ENCODE data around the gene MBNL1.

The MBNL1 gene

GRCh38 chr3:152443212-152444023, 174.7 kb downstream of the MBNL1 start:
- no peaks in the 10 kb centered on the region for H3K9me3 ChIP-seq
- no peak for TF ChIP-seq Cebpa-rat (IDR thresholded peaks at IDR 0.05)
- H3K36me3 ChIP-seq: peaks cover 32% of the 10 kb centered on the region
- 0 out of 2 replicates have a peak, but pooled peaks cover 10% of the 10 kb centered on the region for H3K4me1 ChIP-seq
- H4K20me1 ChIP-seq: peaks cover 65% of the 10 kb centered on the region
- H3K9ac ChIP-seq: no peak overlapping the region
- H3K27me3 ChIP-seq: no peaks in the 10 kb centered on the region
- H3K4me3 ChIP-seq: no peak overlapping the region
- H3K27ac ChIP-seq: no peak overlapping the region
- no peak overlapping the region for H3K4me2 ChIP-seq

DNA sequence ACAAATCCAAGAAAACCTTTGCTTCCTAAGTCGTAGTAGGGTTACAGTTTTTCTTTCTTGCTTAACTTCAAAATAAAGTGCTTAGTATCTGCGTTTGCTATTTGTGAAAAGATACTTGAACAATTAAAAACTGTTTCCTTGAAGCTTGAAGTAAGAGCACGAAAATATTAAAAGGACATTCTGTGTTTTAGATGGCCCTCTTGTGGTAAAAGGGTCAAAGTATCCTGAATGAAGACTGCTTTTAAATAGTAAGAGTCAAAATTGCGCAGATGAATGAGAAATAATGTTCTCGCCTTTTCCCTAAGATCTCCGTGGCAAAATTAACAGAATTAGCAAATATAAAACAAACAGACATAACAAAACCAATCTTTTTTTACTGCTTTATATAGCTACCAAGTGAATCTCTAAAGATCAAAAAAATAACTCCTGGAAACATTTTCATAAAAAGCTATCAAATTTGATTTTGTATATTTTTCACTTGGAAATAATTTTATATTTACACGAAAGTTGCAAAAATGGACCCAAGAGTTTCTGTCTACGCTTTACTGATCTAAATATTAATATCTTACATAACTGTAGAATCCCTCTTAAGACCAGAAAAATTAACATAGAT, 175.4 kb downstream of the MBNL1 start:
- no peak for TF ChIP-seq Cebpa-rat (IDR thresholded peaks at IDR 0.05)
- Histone ChIP-seq H3K27ac (no peak overlapping the region), H3K4me1 (0 out of 2 replicates have a peak, but pooled peaks cover 10% of the 10 kb centered on the region), H3K36me3 (peaks cover 37% of the 10 kb centered on the region), H3K4me3 (no peak overlapping the region), H4K20me1 (peaks cover 59% of the 10 kb centered on the region), H3K9ac (no peak overlapping the region), H3K9me3 (no peaks in the 10 kb centered on the region), H3K4me2 (no peak overlapping the region), H3K27me3 (no peaks in the 10 kb centered on the region)

DNA sequence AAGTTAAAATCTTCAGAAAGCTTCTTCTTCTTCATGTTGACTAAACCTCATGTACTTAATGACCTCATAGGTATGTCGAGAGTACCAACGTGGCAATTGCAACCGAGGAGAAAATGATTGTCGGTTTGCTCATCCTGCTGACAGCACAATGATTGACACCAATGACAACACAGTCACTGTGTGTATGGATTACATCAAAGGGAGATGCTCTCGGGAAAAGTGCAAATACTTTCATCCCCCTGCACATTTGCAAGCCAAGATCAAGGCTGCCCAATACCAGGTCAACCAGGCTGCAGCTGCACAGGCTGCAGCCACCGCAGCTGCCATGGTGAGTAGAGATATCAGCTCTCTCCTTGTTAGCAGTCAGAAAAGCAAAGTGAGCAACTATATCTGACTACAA, 176.5 kb downstream of the MBNL1 start:
- H3K36me3 ChIP-seq: peaks cover 46% of the 10 kb centered on the region

DNA sequence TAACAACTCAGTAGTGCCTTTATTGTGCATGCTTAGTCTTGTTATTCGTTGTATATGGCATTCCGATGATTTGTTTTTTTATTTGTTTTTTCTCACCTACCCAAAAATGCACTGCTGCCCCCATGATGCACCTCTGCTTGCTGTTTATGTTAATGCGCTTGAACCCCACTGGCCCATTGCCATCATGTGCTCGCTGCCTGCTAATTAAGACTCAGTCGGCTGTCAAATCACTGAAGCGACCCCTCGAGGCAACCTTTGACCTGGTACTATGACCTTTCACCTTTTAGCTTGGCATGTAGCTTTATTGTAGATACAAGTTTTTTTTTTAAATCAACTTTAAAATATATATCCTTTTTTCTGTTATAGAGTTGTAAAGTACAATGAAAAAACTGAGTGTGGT, 177.8 kb downstream of the MBNL1 start:
- H3K27me3 ChIP-seq: no peaks in the 10 kb centered on the region
- TF ChIP-seq Cebpa-rat (IDR thresholded peaks at IDR 0.05): no peak
- H3K36me3 ChIP-seq: peaks cover 59% of the 10 kb centered on the region
- H4K20me1 ChIP-seq: peaks cover 56% of the 10 kb centered on the region
- H3K27ac ChIP-seq: no peak overlapping the region
- H3K9me3 ChIP-seq: no peaks in the 10 kb centered on the region
- no peak overlapping the region for H3K4me2 ChIP-seq
- no peak overlapping the region for H3K4me3 ChIP-seq
- no peak overlapping the region for H3K9ac ChIP-seq
- 0 out of 2 replicates have a peak, but pooled peaks cover 10% of the 10 kb centered on the region for H3K4me1 ChIP-seq

More for the DNA sequence above, 176.5 kb downstream of the MBNL1 start:
- H3K9me3 ChIP-seq: no peaks in the 10 kb centered on the region
- no peak overlapping the region for H3K9ac ChIP-seq
- peaks cover 48% of the 10 kb centered on the region for H4K20me1 ChIP-seq
- no peak overlapping the region for H3K27ac ChIP-seq
- no peak for TF ChIP-seq Cebpa-rat (IDR thresholded peaks at IDR 0.05)
- H3K4me1 ChIP-seq: 0 out of 2 replicates have a peak, but pooled peaks cover 10% of the 10 kb centered on the region
- no peaks in the 10 kb centered on the region for H3K27me3 ChIP-seq
- no peak overlapping the region for H3K4me2 ChIP-seq
- no peak overlapping the region for H3K4me3 ChIP-seq

- TF ChIP-seq Cebpa-rat (IDR thresholded peaks at IDR 0.05): no peak
- 0 out of 2 replicates have a peak, but pooled peaks cover 10% of the 10 kb centered on the region for H3K4me1 ChIP-seq
- no peak overlapping the region for H3K9ac ChIP-seq
- no peaks in the 10 kb centered on the region for H3K9me3 ChIP-seq
- H3K4me3 ChIP-seq: no peak overlapping the region
- no peak overlapping the region for H3K27ac ChIP-seq
- H3K36me3 ChIP-seq: peaks cover 69% of the 10 kb centered on the region
- no peaks in the 10 kb centered on the region for H3K27me3 ChIP-seq
- peaks cover 54% of the 10 kb centered on the region; the same call in 1 of the 2 replicates for H4K20me1 ChIP-seq
- H3K4me2 ChIP-seq: no peak overlapping the region
Observed at GRCh38 chr3:152447511-152447910, 178.8 kb downstream of the MBNL1 start.

DNA sequence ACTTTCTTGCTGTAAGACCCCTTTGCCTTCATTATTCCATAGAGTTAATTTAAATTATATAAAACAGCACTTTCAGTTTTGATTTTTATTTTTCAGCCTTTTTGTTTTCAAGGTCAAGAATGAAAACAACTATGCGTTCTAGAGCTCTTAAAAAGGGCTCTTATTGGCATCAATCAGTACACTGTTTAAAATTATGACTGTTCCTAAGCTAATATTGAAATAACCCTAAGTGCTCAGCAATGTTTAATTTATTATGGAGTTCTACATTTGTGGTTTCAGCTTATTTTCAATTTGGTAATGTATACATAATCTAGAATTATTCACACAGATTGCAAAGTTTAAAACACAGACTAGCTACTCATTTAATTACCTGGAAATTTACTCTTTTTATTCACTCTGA, 179.4 kb downstream of the MBNL1 start:
- peaks cover 72% of the 10 kb centered on the region for H3K36me3 ChIP-seq
- 0 out of 2 replicates have a peak, but pooled peaks cover 4% of the 10 kb centered on the region for H3K4me1 ChIP-seq
- no peak overlapping the region for H3K4me3 ChIP-seq
- no peak overlapping the region for H3K27ac ChIP-seq
- H3K4me2 ChIP-seq: no peak overlapping the region
- no peaks in the 10 kb centered on the region for H3K27me3 ChIP-seq
- peaks cover 52% of the 10 kb centered on the region; the same call in 1 of the 2 replicates for H4K20me1 ChIP-seq
- H3K9ac ChIP-seq: no peak overlapping the region
- TF ChIP-seq Cebpa-rat (IDR thresholded peaks at IDR 0.05): no peak
- H3K9me3 ChIP-seq: no peaks in the 10 kb centered on the region

DNA sequence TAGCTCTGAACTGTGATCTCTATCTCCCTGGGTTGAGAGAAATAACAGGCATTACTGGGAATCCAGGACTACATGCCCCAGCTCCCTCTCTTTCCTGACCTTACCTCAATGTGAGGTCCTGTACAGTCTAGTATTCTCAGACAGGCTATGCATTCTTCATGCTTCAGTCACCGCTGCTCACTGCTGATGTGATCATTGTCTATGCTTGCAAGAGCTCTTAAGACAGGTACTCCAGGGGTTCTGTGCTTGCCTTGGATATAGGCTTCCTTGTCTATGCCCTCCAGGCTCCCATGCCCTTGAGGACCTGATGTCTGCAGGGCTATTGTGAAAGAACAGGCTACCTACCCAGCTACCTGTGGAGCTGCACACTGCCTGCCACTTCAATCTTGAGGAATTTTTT, 183.6 kb downstream of the MBNL1 start:
- no peak for TF ChIP-seq Cebpa-rat (IDR thresholded peaks at IDR 0.05)
- no peak overlapping the region for H3K4me3 ChIP-seq
- H3K9me3 ChIP-seq: no peaks in the 10 kb centered on the region
- H3K4me1 ChIP-seq: no peaks in the 10 kb centered on the region
- H3K27me3 ChIP-seq: no peaks in the 10 kb centered on the region
- peaks cover 78% of the 10 kb centered on the region for H3K36me3 ChIP-seq
- H3K4me2 ChIP-seq: no peak overlapping the region
- H3K27ac ChIP-seq: no peak overlapping the region
- peaks cover 28% of the 10 kb centered on the region; the same call in 1 of the 2 replicates for H4K20me1 ChIP-seq
- no peak overlapping the region for H3K9ac ChIP-seq

GRCh38 chr3:152454076-152454875, 185.5 kb downstream of the MBNL1 start:
- peaks cover 28% of the 10 kb centered on the region; the same call in 1 of the 2 replicates for H4K20me1 ChIP-seq
- H3K4me1 ChIP-seq: no peaks in the 10 kb centered on the region
- H3K4me3 ChIP-seq: no peak overlapping the region
- no peaks in the 10 kb centered on the region for H3K27me3 ChIP-seq
- no peak overlapping the region for H3K27ac ChIP-seq
- H3K36me3 ChIP-seq: peaks cover 75% of the 10 kb centered on the region
- H3K4me2 ChIP-seq: no peak overlapping the region
- no peaks in the 10 kb centered on the region for H3K9me3 ChIP-seq
- no peak for TF ChIP-seq Cebpa-rat (IDR thresholded peaks at IDR 0.05)
- no peak overlapping the region for H3K9ac ChIP-seq

- Histone ChIP-seq H3K9ac (no peak overlapping the region), H3K9me3 (no peaks in the 10 kb centered on the region), H3K36me3 (peaks cover 71% of the 10 kb centered on the region), H3K4me2 (no peak overlapping the region), H3K4me1 (no peaks in the 10 kb centered on the region), H3K27ac (no peak overlapping the region), H3K4me3 (no peak overlapping the region), H4K20me1 (peaks cover 20% of the 10 kb centered on the region; the same call in 1 of the 2 replicates), H3K27me3 (no peaks in the 10 kb centered on the region)
- no peak for TF ChIP-seq Cebpa-rat (IDR thresholded peaks at IDR 0.05)
Observed at GRCh38 chr3:152455989-152456388, 187.3 kb downstream of the MBNL1 start.
